Measurements from ENCODE around the gene DHX38.

GRCh38 chr16:72113616-72113945 is 19.9 kb downstream of the DHX38 start:
- TF ChIP-seq GATA3 (IDR thresholded peaks at IDR 0.05; ENCODE audit: low read depth, low read length) (no peak), GATA2 (IDR thresholded peaks at IDR 0.05; ENCODE audit: low read depth, low read length) (no peak)

Measured in SH-SY5Y (cell line).